ENCODE measurements around the gene CREB1.

GRCh38 chr2:207612714-207613113 lies 83.0 kb downstream of the CREB1 start:
- TF ChIP-seq CTCF (conservative IDR thresholded peaks at IDR 0.05) (no peak), ZFX (IDR thresholded peaks at IDR 0.05) (no peak)
